ENCODE results near the gene CCNL2.
"Not testable (repeated sequence)": the region's sequence is repeated elsewhere in the genome, so short reads cannot be mapped to it uniquely, and the experiment has no call there.

- not testable (repeated sequence) for TF ChIP-seq CTCF, POLR2A (IDR thresholded peaks at IDR 0.05)
These were observed 13.8 kb downstream of the CCNL2 start for GRCh38 chr1:1385339-1385738.
